Measurements from ENCODE around the gene GOLGA6C. TPM values are rescaled to one million over a fixed set of nuclear protein-coding genes. Genes with fewer than 3 reads are reported as not detected.
"Not testable (repeated sequence)": the region's sequence is repeated elsewhere in the genome, so short reads cannot be mapped to it uniquely, and the experiment has no call there.

GOLGA6C gene, protein sequence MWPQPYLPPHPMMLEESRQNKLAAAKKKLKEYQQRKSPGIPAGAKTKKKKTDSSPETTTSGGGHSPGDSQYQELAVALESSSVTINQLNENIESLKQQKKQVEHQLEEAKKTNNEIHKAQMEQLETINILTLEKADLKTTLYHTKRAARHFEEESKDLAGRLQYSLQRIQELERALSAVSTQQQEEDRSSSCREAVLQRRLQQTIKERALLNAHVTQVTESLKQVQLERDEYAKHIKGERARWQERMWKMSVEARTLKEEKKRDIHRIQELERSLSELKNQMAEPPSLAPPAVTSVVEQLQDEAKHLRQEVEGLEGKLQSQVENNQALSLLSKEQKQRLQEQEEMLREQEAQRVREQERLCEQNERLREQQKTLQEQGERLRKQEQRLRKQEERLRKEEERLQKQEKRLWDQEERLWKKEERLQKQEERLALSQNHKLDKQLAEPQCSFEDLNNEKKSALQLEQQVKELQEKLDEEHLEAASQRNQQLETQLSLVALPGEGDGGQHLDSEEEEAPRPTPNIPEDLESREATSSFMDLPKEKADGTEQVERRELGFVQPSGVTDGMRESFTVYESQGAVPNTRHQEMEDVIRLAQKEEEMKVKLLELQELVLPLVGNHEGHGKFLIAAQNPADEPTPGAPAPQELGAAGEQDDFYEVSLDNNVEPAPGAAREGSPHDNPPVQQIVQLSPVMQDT
- not detected for polyA plus RNA-seq (ENCODE audit: insufficient read length)

DNA sequence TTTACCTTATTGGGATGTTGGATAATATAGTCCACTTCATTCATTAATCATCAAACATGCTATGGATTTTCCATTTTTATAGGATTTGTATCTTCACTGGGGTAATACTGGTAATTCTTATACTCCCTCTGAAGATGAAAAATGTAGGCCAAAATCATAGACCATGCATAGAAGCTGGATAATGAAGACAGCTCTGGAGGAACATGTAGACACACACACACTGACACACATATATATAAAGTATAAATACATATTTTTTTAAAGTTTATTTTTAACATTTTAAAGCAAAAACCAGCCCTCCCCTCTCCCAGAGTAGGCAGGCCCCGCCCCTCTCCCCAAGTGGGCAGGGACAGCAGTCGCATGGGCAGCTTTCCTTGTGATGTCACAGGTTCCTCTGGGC is at the start of gene GOLGA6C:
Gene GOLGA6C (plus strand): TSS at position 301 of the 400 bp plus-strand sequence. CDS start 265 bp downstream, outside the sequence.
- DNase-seq (ENCODE audit: low read depth) = not testable (repeated sequence)

DNA sequence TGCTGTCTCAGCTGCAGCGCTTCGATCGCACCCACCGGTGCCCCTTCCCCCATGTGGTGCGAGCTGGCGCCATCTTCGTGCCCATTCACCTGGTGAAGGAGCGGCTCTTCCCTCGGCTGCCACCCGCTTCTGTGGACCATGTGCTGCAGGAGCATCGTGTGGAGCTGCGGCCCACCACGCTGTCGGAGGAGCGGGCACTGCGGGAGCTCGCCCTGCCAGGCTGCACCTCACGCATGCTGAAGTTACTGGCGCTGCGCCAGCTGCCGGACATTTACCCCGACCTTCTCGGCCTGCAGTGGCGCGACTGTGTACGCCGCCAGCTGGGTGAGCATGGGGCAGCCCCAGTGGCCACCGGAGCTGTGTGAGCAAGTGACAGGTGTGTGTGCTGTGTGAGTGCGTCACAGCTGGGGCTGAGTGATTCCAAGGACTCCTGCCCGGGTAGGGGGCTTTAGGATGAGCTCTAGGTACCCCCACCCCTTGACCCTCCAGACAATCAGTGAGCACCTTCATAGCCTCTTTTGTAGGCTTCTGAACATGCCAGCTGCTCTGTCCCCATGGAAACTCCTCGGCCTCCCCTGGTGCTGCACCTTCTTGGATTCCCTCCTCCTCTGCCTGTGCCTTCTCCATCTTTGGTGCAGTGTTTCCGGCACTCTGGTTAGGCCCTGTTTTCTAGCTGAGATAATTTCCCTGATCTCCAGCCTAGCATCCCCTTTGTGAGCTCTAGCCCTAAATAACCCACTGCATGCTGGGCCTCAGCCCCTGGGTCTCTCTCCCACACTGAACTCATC is 49.4 kb upstream of the GOLGA6C start:
- DNase-seq (ENCODE audit: low read depth) = no peak

DNA sequence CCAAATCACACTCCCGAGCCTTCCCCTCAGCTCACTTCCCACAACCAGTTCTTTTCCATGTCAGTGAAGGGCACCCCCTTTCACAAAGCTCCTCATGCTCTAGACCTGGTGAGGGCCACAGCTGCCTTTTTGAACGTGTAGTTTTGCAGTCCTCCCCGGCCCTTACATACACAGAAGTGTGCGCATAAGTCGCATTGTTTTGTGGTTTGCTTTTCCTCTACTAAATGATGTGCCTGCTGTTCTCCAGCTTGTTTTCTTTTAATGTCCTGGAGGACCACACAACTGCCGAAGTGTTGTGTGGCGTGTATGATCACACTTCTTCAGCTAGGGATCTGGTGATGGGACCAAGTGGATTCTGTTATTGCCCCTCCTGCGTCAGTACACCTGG is 48.9 kb upstream of the GOLGA6C start:
- DNase-seq (ENCODE audit: low read depth) = no peak

DNA sequence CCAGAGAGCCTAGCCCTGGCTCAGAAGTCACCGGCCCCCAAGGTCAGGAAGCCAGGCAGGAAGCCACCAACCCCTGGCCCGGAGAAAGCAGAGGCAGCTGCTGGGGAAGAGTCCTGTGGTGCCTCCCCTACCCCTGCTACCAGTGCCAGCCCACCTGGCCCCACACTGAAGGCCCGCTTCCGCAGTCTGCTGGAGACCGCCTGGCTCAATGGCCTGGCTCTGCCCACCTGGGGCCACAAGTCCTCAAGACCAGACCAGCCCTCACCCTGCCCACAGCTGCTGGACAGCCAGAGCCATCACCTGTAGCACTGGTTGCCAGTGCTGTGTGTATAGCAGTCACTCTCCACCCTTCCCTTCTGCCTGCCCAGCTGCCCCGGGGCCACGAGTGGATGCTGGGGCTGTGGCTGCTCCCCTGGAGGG is 47.3 kb upstream of the GOLGA6C start:
- DNase-seq (ENCODE audit: low read depth) = no peak

DNA sequence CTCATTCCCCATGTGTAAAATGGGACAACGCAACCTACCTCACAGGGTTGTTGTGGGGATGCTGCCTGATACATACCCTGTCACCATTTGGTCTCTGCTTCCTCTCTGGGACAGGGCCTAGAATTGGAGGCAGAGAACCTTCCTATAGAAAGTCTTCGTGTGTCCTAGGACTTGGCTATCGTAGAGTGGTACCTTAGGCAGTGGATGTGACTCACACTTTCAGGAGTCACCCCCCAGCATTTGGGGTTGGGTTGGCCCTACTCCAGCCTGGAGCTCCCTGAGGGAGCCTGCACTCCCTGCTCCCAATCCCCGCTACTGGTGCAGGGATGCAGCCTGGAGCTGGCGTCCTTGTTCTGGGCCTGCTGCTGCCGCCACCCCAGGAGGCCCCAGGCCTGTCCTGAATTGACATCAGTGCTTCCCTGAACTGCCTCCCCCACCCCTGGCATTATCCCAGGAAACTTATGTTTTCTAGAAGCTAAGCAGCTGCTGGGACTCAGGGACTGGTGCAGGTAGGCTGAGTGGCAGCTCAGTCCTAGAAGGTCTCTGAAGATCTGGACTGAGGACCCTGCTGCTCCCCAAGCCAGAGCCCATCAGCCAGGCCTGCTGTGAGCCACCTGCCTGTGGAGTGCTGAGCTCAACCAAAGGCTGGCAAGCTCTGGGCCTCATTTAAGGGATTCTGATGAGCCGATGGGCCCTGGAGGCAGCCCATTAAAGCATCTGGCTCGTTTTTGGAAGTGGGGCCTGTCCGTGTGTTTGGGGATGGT is 46.5 kb upstream of the GOLGA6C start:
- no peak for DNase-seq (ENCODE audit: low read depth)

DNA sequence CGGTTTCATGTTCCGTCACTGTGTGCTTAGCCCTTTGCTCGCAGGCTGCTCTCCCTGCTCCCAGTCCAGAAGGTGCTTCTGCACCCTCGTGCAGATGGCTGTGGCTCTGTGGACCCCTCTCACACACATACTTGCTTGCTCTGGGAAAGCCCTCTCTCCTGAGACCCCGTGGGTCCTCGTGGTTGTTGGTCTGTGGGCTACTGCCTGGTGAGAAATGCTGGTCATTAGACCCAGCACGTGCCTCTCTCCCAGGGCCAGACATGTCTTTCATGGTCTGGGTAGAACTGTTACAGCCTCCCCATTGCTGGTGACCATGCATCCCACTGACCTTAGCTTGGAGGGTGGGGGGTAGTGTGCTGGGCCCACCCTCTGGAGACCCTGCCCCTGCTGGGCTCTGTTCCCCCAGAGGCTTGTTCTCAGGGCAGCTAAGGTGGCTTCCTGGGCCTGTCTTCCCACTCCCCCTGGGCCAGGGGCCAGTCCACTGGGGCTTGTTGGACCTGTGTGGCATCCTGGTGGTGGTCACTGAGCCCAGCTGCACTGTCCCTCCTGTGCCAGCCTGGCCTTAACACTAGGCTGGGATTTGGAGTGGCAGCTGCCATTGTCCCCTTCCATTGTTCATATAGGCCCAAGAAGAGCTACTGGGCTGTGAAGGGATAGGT is 45.8 kb upstream of the GOLGA6C start:
- no peak for DNase-seq (ENCODE audit: low read depth)

DNA sequence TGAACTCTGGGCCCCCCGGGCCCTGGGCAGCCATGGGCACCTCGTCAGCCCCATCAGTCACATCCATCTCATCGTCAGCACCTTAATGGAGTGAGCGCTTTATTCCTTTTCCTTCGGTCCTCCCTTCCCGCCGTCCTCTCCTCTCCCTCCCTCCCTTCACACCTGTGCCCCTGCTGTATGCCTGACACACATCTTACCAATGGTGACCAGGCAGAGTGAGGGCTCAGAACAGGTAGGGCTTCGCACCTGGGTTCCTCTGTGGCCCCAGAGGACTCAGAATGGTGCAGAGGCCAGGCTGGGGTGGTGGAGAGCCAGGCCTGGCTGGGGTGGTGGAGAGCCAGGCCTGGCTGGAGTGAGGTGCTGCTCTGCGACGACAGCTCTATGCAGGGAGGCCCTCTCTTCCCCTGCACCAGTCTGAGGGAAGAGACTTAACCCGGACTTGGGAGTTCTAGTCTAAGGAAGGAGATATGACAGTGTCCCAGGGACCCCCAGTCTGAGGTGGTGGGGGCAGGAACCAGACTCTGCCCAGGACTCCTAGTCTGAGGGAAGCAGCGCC is 44.8 kb upstream of the GOLGA6C start:
- no peak for DNase-seq (ENCODE audit: low read depth)

DNA sequence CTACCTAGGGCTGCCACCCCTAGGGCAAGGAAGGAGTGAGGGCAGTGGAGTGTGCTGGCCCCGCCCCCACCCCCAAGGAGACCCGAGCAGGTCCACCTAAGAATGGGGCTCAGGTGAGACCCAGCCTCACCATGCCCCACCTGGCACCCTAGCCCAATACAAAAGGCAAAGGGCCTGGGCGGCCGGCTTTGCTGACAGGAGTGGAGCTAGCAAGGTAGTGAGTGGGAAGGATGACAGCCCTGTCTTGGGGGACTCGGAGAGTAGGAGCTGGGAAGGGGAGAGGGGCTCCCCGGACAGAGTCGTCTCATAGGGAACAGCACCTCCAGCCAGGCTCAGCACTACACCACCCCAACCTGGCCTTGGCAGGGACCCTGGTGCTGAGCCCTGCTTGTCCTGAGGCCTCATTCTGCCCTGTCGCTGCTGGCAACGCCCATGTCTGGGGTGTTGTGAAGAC is 44.3 kb upstream of the GOLGA6C start:
- no peak for DNase-seq (ENCODE audit: low read depth)

DNA sequence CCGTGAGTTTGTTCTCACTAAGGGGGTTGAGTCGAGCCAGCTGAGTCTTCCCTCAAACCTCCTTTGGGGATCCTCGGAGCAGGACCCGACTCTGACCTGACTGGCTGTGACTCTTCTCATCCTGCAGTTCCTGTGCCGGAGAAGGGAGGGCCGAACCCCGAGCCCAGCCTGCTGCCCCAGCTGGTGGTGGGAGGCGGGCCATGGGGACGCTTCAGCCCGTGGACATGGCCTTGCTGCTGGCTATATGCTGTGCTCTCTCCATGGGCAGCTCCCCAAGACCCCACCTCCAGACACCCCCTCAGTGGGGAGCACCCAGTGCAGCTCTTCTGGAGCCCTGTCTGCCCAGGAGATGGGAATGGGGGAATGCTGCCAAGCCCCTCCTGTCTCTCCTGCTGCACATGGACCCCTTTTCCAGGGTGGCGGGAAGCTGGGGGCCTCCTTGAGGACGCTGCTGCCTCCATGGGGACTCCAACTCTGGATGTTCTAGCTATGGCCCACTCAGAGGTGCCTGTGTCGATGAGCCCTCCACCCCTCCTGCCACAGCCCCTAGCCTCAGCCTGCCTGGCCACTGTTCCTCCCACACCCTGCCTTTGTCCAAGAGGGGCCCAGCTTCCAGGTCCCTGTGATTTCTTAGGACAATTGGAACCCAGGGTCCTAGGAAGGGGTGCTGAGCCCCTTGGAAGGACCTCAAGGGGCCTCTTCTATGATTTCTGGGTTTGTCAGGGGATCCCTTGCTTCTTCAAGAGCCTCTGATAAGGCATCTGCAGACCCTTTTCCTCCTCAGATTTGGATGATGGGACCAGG is 43.6 kb upstream of the GOLGA6C start:
- no peak for DNase-seq (ENCODE audit: low read depth)

DNA sequence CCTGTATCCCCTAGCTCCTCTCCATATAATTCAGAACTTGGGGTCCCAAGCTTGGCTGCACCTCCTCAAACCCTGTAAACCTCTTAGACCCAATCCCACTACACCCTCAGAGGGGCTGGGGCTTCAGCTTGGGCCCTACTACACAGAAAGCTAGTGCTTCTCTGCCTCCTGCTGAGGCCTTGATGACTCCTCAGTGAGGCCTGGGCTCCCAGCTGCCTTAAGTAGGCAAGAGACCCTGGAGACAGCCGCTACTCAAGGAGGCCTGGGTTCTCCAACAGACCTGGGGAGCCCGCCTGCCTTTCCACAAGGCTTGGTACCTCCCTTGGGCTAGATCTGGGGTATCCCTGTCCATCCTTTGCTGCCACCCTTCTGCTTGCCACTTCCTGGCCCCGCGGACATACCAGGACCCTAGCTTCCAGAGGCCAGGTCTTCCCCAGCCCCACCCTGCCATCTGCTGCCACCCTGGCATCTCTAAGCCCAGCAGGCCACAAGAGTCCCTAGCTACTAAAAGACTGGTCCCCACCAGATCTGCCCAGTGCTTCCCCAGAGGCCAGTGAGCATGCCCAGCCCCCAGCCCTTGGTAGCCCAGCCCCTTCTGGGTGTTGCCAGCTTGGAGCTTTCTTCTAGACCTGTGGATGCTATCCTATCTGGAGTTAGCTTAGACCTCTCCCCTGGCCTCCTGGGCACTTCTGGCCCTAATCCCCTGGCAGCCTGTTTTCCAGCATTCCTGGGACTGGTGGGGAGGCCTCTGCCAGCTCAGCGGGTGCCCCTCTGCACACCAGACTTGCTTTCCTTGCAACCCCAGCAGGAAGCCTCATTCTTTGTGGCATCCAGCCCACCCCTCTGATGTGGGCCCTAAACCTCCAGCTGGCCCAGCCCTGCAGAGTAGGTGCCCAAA is 42.8 kb upstream of the GOLGA6C start:
- no peak for DNase-seq (ENCODE audit: low read depth)

DNA sequence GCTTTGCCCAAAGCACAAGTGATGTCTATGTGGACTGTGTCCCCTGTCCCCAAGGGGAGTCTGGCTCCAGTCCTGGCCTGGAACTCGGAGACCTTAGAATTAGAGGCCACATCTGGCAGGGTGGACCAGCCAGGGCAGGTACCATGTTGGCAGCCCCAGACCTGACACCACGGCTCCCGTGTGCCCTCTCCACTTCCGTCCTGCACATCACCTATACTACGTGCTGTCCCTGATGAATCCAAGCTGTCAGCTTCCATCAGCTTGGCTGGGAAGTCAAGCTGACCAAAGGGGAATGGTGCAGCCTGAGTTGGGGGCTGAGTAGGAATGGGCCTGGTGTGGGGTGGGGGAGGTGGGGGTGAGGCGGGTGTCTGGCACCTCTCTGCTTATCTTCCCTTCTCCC is 41.1 kb upstream of the GOLGA6C start:
- no peak for DNase-seq (ENCODE audit: low read depth)

DNA sequence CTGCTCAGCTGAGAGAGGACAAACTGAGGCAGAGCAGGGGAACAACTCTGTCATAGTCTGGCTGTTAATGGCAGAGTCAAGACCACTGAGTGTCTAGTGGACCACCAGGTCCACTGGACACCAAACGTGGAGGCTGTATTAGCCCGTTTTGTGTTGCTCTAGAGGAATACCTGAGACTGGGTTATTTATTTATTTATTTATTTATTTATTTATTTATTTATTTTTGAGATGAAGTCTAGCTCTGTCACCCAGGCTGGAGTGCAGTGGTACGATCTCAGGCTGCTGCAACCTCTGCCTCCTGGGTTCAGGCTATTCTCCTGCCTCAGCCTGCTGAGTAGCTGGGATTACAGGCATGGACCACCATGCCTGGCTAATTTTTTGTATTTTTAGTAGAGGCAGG is 40.6 kb upstream of the GOLGA6C start:
- not testable (repeated sequence) for DNase-seq (ENCODE audit: low read depth)

DNA sequence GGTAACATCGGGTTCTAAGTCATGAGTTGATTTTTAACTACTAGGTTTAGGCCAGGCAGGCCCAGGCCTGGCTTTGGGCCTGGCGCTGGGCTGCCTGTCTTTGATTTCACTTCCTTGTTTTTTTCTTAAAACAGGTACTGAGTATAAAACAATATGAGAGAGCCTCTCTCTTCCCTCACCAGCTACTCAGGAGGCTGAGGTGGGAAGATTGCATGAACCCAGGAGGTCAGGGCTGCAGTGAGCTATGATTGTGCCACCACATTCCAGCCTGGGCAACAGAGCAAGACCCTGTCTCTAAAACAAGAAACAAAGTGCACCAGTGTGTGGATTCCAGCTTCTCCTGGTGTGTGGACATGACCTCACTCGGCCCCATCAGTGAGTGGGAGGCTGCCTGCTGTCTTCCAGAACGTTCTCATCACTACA is 38.6 kb upstream of the GOLGA6C start:
- DNase-seq (ENCODE audit: low read depth) = not testable (repeated sequence)

DNA sequence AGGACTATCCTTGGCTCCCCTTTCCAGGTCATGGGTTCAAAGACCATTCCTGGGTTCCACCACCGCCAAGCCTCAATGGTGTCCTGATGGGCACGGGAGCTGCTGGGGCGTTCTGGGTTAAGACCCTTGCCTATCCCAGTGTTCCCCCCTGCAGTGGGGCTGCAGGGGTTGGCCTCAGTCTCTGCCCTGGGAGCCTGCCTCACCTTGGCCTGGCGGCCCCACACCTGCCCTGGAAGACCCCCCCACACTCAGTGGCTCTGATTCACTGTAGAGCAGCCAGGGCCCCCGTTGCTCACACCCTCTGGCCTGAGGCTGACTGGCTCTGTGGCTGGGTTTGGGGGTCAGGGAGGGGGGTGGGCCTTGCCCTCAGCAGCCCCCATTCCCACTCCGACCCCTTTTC is 34.4 kb upstream of the GOLGA6C start:
- DNase-seq (ENCODE audit: low read depth) = no peak

DNA sequence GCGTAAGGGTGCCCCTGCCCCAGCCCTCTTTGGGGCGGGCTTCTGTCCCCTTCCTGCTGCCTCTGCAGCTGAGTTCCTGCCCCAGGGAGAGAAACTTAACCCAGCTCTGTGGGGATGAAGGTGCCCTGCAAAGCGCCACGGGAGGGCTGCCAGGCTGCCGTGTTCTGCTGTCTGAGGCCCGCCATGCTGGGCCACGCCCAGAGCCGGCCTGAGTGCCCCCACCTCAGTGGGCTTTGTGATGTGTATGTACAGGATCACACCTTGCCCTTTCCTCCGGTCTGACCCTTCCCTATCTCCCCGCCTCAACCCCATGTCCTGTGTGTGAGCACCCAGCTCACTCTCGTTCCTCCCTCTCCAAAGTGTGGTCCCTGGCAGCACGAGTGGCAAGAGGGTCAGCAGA is 33.9 kb upstream of the GOLGA6C start:
- no peak for DNase-seq (ENCODE audit: low read depth)

DNA sequence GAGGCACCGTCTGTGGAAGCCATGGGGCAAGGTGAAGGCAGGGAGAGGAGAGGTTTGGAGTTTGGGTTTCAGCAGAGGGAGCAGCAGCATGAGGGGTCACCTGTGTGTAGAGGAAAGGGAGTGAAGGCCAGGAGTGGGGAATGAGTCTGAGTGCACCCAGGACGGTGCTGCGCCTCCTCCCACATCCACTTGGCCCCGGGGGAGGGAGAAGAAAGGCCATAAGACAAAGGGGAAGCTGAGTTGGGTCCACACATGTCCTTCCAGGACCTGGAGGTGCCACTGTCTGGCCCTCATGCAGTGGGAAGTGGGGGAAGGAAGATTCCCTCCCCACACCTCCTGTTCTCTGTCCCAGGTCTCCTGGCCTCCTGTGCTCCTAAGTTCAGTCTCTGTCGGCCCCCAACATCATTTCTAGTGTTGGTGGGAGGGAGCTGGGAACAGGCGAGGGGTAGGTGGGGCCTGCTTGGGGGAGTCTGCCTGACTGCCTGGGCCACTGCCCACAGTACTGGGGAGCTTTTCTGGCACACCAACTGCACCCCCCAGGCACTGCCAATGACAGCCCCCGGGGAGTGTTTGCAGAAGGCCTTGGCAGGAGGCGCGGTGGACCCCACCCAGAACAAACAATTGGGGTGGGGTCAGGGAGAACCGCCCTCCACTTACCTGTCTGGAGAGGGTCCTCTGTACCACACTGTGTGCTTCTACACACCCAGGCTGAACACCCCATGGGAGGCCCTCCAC is 32.9 kb upstream of the GOLGA6C start:
- DNase-seq (ENCODE audit: low read depth) = not testable (repeated sequence)

DNA sequence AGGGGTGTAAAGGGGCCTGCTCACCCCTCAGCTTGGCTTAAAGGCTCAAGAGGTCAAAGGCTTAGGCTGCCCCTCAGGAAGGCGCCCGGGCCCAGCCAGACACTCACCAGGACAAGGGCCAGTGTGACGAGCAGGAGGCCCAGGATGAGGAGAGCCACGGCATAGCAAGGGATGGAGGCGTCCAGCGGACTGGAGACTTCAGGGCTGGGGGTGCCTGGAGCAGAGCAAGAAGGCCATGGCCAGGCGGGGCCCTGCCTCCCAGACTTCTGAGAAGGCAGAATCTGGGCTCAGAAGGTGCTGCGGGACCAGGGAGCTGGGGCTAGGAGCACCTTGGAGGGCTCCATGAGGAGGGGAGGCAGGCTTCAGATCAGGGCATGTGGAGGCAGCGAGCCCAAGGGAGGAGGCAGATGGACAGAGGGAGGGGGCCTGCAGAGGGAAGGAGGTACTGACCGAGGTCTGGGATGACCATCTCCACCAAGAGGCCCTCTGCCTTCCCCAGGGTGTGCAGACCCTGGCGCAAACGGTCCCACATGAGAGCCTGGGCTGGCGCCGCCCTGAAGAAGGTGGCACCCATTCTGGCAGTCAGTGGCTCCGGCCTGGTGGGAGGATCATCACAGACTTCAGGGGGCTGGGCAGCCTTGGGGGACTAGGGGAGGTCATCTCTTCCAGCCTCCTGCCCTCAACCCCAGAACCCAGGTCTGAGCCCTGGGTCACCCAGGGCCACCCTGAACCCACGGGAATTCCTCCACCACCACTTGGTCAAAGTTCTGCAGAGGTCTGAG is 32.0 kb upstream of the GOLGA6C start:
- DNase-seq (ENCODE audit: low read depth) = no peak
